Measurements from ENCODE around the gene RSRC1. TPM values are rescaled to one million over a fixed set of nuclear protein-coding genes. Genes with fewer than 3 reads are reported as not detected.

The RSRC1 gene
- total and polyA plus RNA-seq, 2 donors (not counting 1 experiment from before 2014, with no cell fraction given), result 12.6 to 43.1 TPM

GRCh38 chr3:158269942-158270341 is 160.1 kb downstream of the RSRC1 start:
- H3K27ac ChIP-seq (ENCODE audit: insufficient read depth, low read length), result no peak overlapping the region
- DNase-seq (ENCODE audit: low read depth in 2 of 2), result no peak
- no peaks in the 10 kb centered on the region for H3K36me3 ChIP-seq (ENCODE audit: control insufficient read depth, insufficient read depth, low read length)
- no peak overlapping the region for H3K4me3 ChIP-seq (replicated peaks in 1 of 4; ENCODE audit: control extremely low read depth in 1 of 4, insufficient read depth in 1 of 4, low read depth in 3 of 4, low read length in 4 of 4)
- no peak overlapping the region for H3K9ac ChIP-seq (ENCODE audit: insufficient read depth, low read length)
- H4K20me1 ChIP-seq (ENCODE audit: control insufficient read depth, extremely low read depth, insufficient read depth, low read length), result no peaks in the 10 kb centered on the region
- H3K4me2 ChIP-seq (ENCODE audit: extremely low read depth, insufficient read depth, low read length), result no peak overlapping the region
- no peak overlapping the region for H2AFZ ChIP-seq (ENCODE audit: low read length)
- H3K27me3 ChIP-seq (ENCODE audit: control insufficient read depth, insufficient read depth, low read length), result no peaks in the 10 kb centered on the region
- H3K4me1 ChIP-seq (ENCODE audit: control insufficient read depth, extremely low read depth, insufficient read depth, low read length), result no peaks in the 10 kb centered on the region
- no peaks in the 10 kb centered on the region for H3K9me3 ChIP-seq (ENCODE audit: control insufficient read depth, insufficient read depth, low read depth, low read length)
- TF ChIP-seq EZH2 (IDR thresholded peaks at IDR 0.05; ENCODE audit: low read length, missing control alignments) (no peak), CTCF (conservative IDR thresholded peaks at IDR 0.05 in 1 of 2, IDR thresholded peaks at IDR 0.05 in 1 of 2; ENCODE audit: low read depth in 1 of 2, low read length in 2 of 2) (no peak)
- no peaks in the 10 kb centered on the region for H3K79me2 ChIP-seq (ENCODE audit: control insufficient read depth, insufficient read depth, low read length)

- Histone ChIP-seq H3K79me2 (ENCODE audit: control insufficient read depth, insufficient read depth, low read length) (no peaks in the 10 kb centered on the region), H4K20me1 (ENCODE audit: control insufficient read depth, extremely low read depth, insufficient read depth, low read length) (no peaks in the 10 kb centered on the region), H3K4me1 (ENCODE audit: control insufficient read depth, extremely low read depth, insufficient read depth, low read length) (no peaks in the 10 kb centered on the region), H3K9me3 (ENCODE audit: control insufficient read depth, insufficient read depth, low read depth, low read length) (no peaks in the 10 kb centered on the region), H3K36me3 (ENCODE audit: control insufficient read depth, insufficient read depth, low read length) (no peaks in the 10 kb centered on the region), H3K4me3 (replicated peaks in 1 of 4; ENCODE audit: control extremely low read depth in 1 of 4, insufficient read depth in 1 of 4, low read depth in 3 of 4, low read length in 4 of 4) (no peak overlapping the region), H3K9ac (ENCODE audit: insufficient read depth, low read length) (no peak overlapping the region), H3K27me3 (ENCODE audit: control insufficient read depth, insufficient read depth, low read length) (no peaks in the 10 kb centered on the region), H3K4me2 (ENCODE audit: extremely low read depth, insufficient read depth, low read length) (no peak overlapping the region), H3K27ac (ENCODE audit: insufficient read depth, low read length) (no peak overlapping the region), H2AFZ (ENCODE audit: low read length) (no peak overlapping the region)
- TF ChIP-seq CTCF (conservative IDR thresholded peaks at IDR 0.05 in 1 of 2, IDR thresholded peaks at IDR 0.05 in 1 of 2; ENCODE audit: low read depth in 1 of 2, low read length in 2 of 2) (no peak), EZH2 (IDR thresholded peaks at IDR 0.05; ENCODE audit: low read length, missing control alignments) (no peak)
- DNase-seq (ENCODE audit: low read depth in 2 of 2), result no peak
Measured at GRCh38 chr3:158272081-158272480, 162.2 kb downstream of the RSRC1 start.

GRCh38 chr3:158273656-158274055 is 163.8 kb downstream of the RSRC1 start:
- H3K27me3 ChIP-seq (ENCODE audit: control insufficient read depth, insufficient read depth, low read length), result no peaks in the 10 kb centered on the region
- no peaks in the 10 kb centered on the region for H4K20me1 ChIP-seq (ENCODE audit: control insufficient read depth, extremely low read depth, insufficient read depth, low read length)
- H3K4me3 ChIP-seq (replicated peaks in 1 of 4; ENCODE audit: control extremely low read depth in 1 of 4, insufficient read depth in 1 of 4, low read depth in 3 of 4, low read length in 4 of 4), result no peak overlapping the region
- TF ChIP-seq CTCF (conservative IDR thresholded peaks at IDR 0.05 in 1 of 2, IDR thresholded peaks at IDR 0.05 in 1 of 2; ENCODE audit: low read depth in 1 of 2, low read length in 2 of 2) (no peak), EZH2 (IDR thresholded peaks at IDR 0.05; ENCODE audit: low read length, missing control alignments) (no peak)
- no peak overlapping the region for H3K4me2 ChIP-seq (ENCODE audit: extremely low read depth, insufficient read depth, low read length)
- no peak overlapping the region for H3K27ac ChIP-seq (ENCODE audit: insufficient read depth, low read length)
- no peaks in the 10 kb centered on the region for H3K36me3 ChIP-seq (ENCODE audit: control insufficient read depth, insufficient read depth, low read length)
- no peak for DNase-seq (ENCODE audit: low read depth in 2 of 2)
- H3K4me1 ChIP-seq (ENCODE audit: control insufficient read depth, extremely low read depth, insufficient read depth, low read length), result no peaks in the 10 kb centered on the region
- H3K79me2 ChIP-seq (ENCODE audit: control insufficient read depth, insufficient read depth, low read length), result no peaks in the 10 kb centered on the region
- H2AFZ ChIP-seq (ENCODE audit: low read length), result no peak overlapping the region
- H3K9me3 ChIP-seq (ENCODE audit: control insufficient read depth, insufficient read depth, low read depth, low read length), result no peaks in the 10 kb centered on the region
- no peak overlapping the region for H3K9ac ChIP-seq (ENCODE audit: insufficient read depth, low read length)
